ENCODE results near the gene STK16.

STK16 gene

DNA sequence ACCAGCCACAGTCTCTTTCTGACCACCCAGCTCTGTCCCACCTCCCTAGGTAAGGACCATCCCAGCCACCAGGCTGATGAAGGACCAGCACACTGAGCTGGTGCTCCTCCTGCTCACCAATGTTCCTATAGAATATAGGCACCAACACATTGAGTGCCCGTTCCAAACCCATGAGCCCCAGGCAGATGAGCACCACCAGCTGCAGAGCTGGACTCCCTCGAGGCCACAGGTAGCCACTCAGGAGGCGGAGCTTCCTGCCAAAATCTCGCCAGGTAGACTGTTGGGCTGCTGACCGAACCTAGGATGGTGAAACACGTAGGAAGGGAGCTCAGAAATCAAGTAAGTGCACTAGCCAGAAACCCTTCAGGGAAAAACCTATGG, 28.8 kb upstream of the STK16 start:
- no peak for TF ChIP-seq CTCF (IDR thresholded peaks at IDR 0.05; ENCODE audit: extremely low read depth, missing control alignments)
- no peak for DNase-seq (ENCODE audit: low spot score)

- DNase-seq (ENCODE audit: low spot score), result peak; percentile 61
- TF ChIP-seq CTCF (IDR thresholded peaks at IDR 0.05; ENCODE audit: extremely low read depth, missing control alignments), result no peak
Measured at GRCh38 chr2:219218217-219218731, 27.0 kb upstream of the STK16 start.

DNA sequence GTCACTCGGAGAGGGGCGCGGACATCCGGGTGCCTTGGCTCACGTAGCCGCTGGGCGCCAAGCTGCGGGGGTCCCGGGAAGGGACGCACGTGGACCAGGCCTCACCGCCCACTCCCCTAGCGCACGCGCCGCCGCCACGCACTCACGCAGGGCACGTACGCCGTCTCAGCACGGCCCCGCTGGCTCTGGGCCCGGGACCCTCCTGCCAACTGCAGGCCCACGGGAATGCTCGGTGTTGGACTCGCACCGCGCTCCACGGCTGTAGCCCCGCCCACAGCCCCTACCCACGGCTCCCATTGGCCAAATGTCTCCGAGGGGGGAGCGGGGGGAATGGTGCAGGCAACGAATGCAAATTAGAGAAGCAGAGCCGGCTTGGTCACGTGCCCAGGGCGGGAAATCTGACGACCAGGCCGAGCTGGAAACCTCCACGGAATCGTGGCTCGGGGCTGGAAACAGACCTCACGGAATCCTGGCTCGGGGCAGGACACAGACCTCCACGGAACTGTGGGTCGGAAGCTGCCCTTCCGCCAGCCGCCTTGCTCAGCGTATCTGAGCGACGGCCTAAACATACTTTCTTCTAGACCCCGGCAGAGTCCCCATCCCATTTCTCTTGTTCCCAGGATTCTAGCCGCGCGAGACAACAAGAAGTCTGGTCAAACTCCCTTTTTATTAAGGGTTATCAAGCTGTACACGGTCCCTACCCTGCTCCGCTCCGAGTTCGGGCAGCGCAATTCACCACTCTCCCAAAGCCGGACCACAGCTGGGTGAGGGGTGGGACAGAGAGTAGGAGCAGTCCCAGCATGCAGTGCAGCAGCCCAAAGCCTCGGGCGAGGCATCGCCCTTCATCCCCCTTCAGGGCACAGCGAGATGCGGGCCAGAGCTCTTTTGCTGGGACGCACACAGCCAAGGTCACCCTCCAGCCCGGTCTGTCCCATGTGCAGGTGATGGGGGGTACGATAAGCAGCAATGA, 26.3 kb upstream of the STK16 start, which contains the start of gene ABCB6:
ABCB6 (minus strand) TSS at position 227 of the 970 bp plus-strand sequence. CDS start 285 bp downstream, outside the sequence.
- TF ChIP-seq CTCF (IDR thresholded peaks at IDR 0.05; ENCODE audit: extremely low read depth, missing control alignments), result no peak
- DNase-seq (ENCODE audit: low spot score), result peak; percentile 94

- DNase-seq (ENCODE audit: low spot score), result no peak
- no peak for TF ChIP-seq CTCF (IDR thresholded peaks at IDR 0.05; ENCODE audit: extremely low read depth, missing control alignments)
Measured at GRCh38 chr2:219219784-219220532, 25.3 kb upstream of the STK16 start.

GRCh38 chr2:219220652-219221402, 24.5 kb upstream of the STK16 start:
- TF ChIP-seq CTCF (IDR thresholded peaks at IDR 0.05; ENCODE audit: extremely low read depth, missing control alignments), result no peak
- DNase-seq (ENCODE audit: low spot score), result no peak

- DNase-seq (ENCODE audit: low spot score), result no peak
- no peak for TF ChIP-seq CTCF (IDR thresholded peaks at IDR 0.05; ENCODE audit: extremely low read depth, missing control alignments)
Measured at GRCh38 chr2:219221957-219222518, 23.2 kb upstream of the STK16 start.

Measured in GM20000 (cell line).